ENCODE measurements around the gene FAM20B. TPM values are rescaled to one million over a fixed set of nuclear protein-coding genes. Genes with fewer than 3 reads are reported as not detected.

Gene FAM20B
- total and polyA plus RNA-seq, 2 of the 8 experiments (the other 6 are each of a cell fraction or from before 2014, with no cell fraction given) = 8.3 to 36.6 TPM

DNA sequence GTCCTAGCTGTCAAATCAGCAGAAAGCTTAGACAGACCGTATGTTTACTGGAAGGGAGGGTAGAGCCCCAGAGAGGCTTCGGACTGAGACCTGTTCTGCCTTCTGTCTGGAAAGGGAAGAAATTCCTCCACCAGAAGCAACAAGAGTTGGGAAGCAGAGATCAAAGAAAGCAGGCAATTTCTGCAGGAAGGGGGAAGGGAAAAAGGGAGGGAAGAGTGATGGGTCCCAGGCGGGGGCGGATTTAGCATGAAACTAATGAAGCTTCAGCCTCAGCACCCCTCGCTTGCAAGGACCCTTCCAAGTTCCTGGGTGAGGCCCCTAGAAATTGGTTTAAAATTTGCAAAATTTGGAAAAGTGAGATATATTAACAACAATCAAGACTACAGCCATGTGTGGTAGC, 26.6 kb upstream of the FAM20B start (continued):
- TF ChIP-seq CHD7 (IDR thresholded peaks at IDR 0.05; ENCODE audit: insufficient replicate concordance, low read length) (no peak), ZNF274 (IDR thresholded peaks at IDR 0.05; ENCODE audit: borderline replicate concordance, extremely low read depth, low read length) (no peak), EGR1 (IDR thresholded peaks at IDR 0.05; ENCODE audit: borderline replicate concordance, low read depth, low read length) (no peak), EZH2 (IDR thresholded peaks at IDR 0.05; ENCODE audit: low read depth, low read length, severe bottlenecking) (no peak)
- TF ChIP-seq, protein P1, sequence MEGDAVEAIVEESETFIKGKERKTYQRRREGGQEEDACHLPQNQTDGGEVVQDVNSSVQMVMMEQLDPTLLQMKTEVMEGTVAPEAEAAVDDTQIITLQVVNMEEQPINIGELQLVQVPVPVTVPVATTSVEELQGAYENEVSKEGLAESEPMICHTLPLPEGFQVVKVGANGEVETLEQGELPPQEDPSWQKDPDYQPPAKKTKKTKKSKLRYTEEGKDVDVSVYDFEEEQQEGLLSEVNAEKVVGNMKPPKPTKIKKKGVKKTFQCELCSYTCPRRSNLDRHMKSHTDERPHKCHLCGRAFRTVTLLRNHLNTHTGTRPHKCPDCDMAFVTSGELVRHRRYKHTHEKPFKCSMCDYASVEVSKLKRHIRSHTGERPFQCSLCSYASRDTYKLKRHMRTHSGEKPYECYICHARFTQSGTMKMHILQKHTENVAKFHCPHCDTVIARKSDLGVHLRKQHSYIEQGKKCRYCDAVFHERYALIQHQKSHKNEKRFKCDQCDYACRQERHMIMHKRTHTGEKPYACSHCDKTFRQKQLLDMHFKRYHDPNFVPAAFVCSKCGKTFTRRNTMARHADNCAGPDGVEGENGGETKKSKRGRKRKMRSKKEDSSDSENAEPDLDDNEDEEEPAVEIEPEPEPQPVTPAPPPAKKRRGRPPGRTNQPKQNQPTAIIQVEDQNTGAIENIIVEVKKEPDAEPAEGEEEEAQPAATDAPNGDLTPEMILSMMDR (IDR thresholded peaks at IDR 0.05; ENCODE audit: control extremely low read depth in 1 of 3, insufficient read depth in 1 of 3, low read depth in 1 of 3, low read length in 3 of 3) = no peak
